K562 (cell line): ENCODE data around the gene SLC12A4.

Experiments
- ZBED1 ChIP-seq: IDR thresholded peaks from 2 replicates; pipeline ENCODE4 v1.6.1; 2014
- TF ChIP-seq, protein P1 (sequence below), 2 experiments: fragments of 450-650 bp; formaldehyde crosslinking in 1 of 2; IDR thresholded peaks; 2 replicates each; pipeline versions ENCODE4 v1.4.0 to v1.6.1; 2014 to 2020; ENCODE audit warnings: mild to moderate bottlenecking in 2 of 2, borderline replicate concordance in 1 of 2, low read depth in 1 of 2

GRCh38 chr16:67917852-67918236, 50.6 kb downstream of the SLC12A4 start:
- no peak for TF ChIP-seq ZBED1
- TF ChIP-seq, protein P1, sequence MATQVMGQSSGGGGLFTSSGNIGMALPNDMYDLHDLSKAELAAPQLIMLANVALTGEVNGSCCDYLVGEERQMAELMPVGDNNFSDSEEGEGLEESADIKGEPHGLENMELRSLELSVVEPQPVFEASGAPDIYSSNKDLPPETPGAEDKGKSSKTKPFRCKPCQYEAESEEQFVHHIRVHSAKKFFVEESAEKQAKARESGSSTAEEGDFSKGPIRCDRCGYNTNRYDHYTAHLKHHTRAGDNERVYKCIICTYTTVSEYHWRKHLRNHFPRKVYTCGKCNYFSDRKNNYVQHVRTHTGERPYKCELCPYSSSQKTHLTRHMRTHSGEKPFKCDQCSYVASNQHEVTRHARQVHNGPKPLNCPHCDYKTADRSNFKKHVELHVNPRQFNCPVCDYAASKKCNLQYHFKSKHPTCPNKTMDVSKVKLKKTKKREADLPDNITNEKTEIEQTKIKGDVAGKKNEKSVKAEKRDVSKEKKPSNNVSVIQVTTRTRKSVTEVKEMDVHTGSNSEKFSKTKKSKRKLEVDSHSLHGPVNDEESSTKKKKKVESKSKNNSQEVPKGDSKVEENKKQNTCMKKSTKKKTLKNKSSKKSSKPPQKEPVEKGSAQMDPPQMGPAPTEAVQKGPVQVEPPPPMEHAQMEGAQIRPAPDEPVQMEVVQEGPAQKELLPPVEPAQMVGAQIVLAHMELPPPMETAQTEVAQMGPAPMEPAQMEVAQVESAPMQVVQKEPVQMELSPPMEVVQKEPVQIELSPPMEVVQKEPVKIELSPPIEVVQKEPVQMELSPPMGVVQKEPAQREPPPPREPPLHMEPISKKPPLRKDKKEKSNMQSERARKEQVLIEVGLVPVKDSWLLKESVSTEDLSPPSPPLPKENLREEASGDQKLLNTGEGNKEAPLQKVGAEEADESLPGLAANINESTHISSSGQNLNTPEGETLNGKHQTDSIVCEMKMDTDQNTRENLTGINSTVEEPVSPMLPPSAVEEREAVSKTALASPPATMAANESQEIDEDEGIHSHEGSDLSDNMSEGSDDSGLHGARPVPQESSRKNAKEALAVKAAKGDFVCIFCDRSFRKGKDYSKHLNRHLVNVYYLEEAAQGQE (IDR thresholded peaks at IDR 0.05; ENCODE audit: borderline replicate concordance): no peak
- TF ChIP-seq, protein P1 (CRISPR knock-in tag; IDR thresholded peaks at IDR 0.05; ENCODE audit: low read depth): no peak
